22Rv1 (cell line): ENCODE data around the gene C14orf180.
A peak's percentile ranks its signal among the peaks of the same experiment; 100 is the strongest.

ENCODE experiments used
- H3K27ac ChIP-seq: fragments of 450-650 bp; 2 replicates; pipeline ENCODE4 v1.5.1; 2017
- CTCF ChIP-seq: fragments of 450-650 bp; IDR thresholded peaks from 2 replicates; pipeline ENCODE4 v1.5.1; 2017; ENCODE audit warnings: mild to moderate bottlenecking
- ZFX ChIP-seq: fragments of 450-650 bp; IDR thresholded peaks from 2 replicates; pipeline ENCODE4 v1.6.1; 2017; ENCODE audit warnings: antibody characterized with exemption, borderline replicate concordance

C14orf180 gene

GRCh38 chr14:104601786-104602185, 22.2 kb downstream of the C14orf180 start:
- H3K27ac ChIP-seq, result no peak overlapping the region
- TF ChIP-seq ZFX (no peak), CTCF (no peak)

DNA sequence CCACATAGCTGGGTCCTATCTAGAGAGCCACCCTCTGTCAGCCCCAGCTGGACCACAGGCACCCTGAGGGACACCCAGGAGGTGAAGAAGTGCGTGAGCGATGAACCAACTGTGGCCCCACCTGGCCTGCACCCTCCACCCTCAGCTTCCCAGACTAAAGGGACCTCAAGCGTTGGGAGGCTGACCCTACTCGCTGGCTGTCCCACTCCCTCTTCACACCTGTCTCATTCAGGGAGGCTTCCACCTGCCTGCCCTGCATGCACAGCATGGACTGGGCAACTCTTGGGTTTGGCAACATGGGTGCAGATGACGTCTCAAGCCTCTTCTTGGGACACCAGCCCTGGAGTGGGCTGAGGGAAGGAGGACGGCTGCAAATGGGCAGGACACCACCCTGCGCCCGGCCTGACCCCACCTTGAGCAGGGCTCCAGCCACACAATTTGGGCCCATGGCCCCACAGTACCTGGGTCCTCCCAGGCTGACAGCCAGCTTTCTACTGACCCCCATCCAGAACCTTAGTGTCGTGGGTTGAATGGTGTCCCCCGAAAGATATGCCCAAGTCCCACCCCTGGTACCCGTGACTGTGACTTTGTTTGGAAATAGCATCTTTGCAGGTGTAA, 22.9 kb downstream of the C14orf180 start:
- no peak for TF ChIP-seq CTCF
- TF ChIP-seq ZFX, result no peak
- no peak overlapping the region for H3K27ac ChIP-seq

DNA sequence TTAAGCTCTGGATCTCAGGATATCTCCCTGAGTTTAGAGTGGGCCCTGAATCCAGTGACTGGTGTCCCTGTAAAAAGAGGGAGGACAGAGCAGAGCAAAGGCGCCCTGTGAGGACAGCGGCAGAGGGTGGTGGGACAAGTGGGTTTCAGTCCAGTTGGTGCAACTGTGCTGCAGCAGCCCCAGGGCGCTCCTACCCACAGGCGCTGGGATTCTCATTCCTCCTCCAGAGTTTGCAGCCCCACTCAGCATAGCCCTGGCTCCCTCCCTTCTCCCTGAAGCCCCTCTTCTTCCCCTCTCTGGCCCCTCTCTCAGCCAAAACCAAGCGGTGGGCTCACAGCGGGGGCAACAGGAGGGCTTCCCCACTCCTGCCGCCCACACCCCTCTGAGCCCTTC, 23.4 kb downstream of the C14orf180 start:
- TF ChIP-seq CTCF, result no peak
- TF ChIP-seq ZFX, result no peak
- H3K27ac ChIP-seq, result no peak overlapping the region

DNA sequence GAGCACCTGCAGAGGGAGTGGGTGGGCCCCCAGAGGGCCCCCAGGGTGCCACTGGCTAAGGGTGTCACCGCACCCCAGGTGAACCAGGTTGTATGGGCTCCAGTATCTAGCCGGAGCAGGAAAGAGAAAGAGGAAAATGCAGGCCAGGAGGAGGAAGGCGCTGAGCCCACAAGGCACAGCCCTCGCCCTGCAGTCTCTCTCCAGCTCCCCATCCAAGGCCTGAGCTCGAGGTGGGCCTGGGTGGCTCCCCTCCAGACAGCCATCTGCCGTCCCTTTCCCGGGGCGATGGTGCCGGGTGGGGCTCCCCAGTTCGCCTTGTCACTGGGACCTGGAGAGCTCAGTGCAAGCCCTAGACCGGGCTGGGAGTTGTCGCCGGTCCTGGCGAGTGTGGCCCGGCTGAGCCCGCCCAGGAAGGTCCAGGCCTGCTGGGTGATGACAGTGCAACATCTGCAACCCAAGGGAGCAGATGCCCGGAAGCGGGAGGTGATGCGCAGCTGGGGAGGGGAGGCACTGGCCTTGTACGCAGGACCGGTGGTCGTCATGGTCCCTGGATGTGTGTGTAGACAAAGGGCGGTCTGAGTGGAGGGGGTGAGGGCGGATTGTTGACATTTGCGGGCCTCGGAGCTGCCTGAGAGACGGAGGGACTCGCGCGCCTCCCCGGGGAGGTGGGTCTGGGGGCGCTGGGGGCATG, 24.3 kb downstream of the C14orf180 start:
- TF ChIP-seq CTCF (no peak), ZFX (no peak)
- peak overlapping the region; percentile 60 for H3K27ac ChIP-seq

- peak within 1 kb of the TSS; percentile 60 for H3K27ac ChIP-seq
- no peak for TF ChIP-seq CTCF
- TF ChIP-seq ZFX, result no peak
Observed at GRCh38 chr14:104604458-104605449, 25.2 kb downstream of the C14orf180 start, which contains the start of gene TMEM179. TSS of gene TMEM179 (minus strand) at chr14:104604772. CDS start at chr14:104604741, 31 bp downstream.

DNA sequence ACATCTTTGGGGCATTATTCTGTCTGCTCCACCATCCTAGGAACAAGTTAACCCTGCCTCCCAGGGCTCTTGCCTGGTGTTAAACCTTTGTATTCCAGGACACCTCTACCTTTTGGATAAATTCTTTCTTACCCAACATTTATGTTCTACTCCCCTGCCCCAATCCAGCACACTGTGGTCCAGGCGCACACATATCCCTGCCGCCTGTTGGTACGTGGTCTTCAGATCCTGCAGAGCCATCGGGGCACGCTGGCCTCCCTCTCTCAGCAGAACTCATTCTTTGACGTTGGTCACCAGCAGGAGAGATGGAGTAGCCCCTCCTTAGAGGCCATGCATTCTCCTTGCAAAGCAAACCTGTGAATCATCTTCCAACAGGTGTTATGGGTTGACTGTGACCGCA, 30.1 kb downstream of the C14orf180 start:
- no peak for TF ChIP-seq CTCF
- no peak for TF ChIP-seq ZFX
- H3K27ac ChIP-seq, result no peak overlapping the region
